WTC11 (cell line): ENCODE data around the gene MYRF. TPM values are rescaled to one million over a fixed set of nuclear protein-coding genes. Genes with fewer than 3 reads are reported as not detected.

Source experiments
- ATAC-seq: fragments of 200-7000 bp; cut with Tn5 transposase; 2 replicates; pipeline ENCODE4 v1.10.0; 2021; ENCODE audit warnings: mild to moderate bottlenecking, moderate library complexity
- CTCF ChIA-PET: fragments of 300-600 bp; sonication (Branson Sonifier 250); formaldehyde crosslinking; loops from one replicate; lab custom pipeline; 2021; ENCODE audit warnings: antibody characterized with exemption; lab: Charles Lee
- POLR2A ChIA-PET: fragments of 350-600 bp; sonication (Branson Sonifier 250); formaldehyde crosslinking; loops from one replicate; lab custom pipeline; 2021; ENCODE audit warnings: antibody characterized with exemption; lab: Charles Lee
- DNase-seq: peaks from one replicate; pipeline ENCODE4 v3.0.0; 2021; ENCODE audit warnings: low spot score
- H3K27ac Mint-ChIP-seq: 2 replicates; pipeline ENCODE4 v1.8.0; 2021; ENCODE audit warnings: mixed read lengths
- H3K27me3 Mint-ChIP-seq: 2 replicates; pipeline ENCODE4 v1.8.0; 2021; ENCODE audit warnings: low read depth, mild to moderate bottlenecking, moderate library complexity, mixed read lengths
- H3K36me3 Mint-ChIP-seq: 2 replicates; pipeline ENCODE4 v1.8.0; 2021; ENCODE audit warnings: mixed read lengths
- H3K4me1 Mint-ChIP-seq: 2 replicates; pipeline ENCODE4 v1.8.0; 2022; ENCODE audit warnings: mixed read lengths
- H3K4me3 Mint-ChIP-seq: 2 replicates; pipeline ENCODE4 v1.8.0; 2021; ENCODE audit warnings: mild to moderate bottlenecking, moderate library complexity, mixed read lengths
- H3K9me3 Mint-ChIP-seq: 2 replicates; pipeline ENCODE4 v1.8.0; 2021; ENCODE audit warnings: mixed read lengths
- CBFB ChIP-seq: sonication (generic); formaldehyde crosslinking; IDR thresholded peaks from 2 replicates; pipeline ENCODE4 v1.8.1; 2022; ENCODE audit warnings: mild to moderate bottlenecking, low read depth, missing genetic modification reagents
- E2F4 ChIP-seq: sonication (generic); formaldehyde crosslinking; IDR thresholded peaks from 2 replicates; pipeline ENCODE4 v1.8.1; 2022; ENCODE audit warnings: low read depth, mild to moderate bottlenecking, moderate library complexity, missing genetic modification reagents, borderline replicate concordance
- FOXK1 ChIP-seq: sonication (generic); formaldehyde crosslinking; IDR thresholded peaks from 2 replicates; pipeline ENCODE4 v1.8.0; 2022; ENCODE audit warnings: mild to moderate bottlenecking, moderate library complexity, missing genetic modification reagents
- GABPB1 ChIP-seq: sonication (generic); formaldehyde crosslinking; IDR thresholded peaks from 2 replicates; pipeline ENCODE4 v1.8.1; 2023; ENCODE audit warnings: mild to moderate bottlenecking, missing genetic modification reagents
- HMGXB4 ChIP-seq: sonication (generic); formaldehyde crosslinking; IDR thresholded peaks from 2 replicates; pipeline ENCODE4 v1.8.1; 2023; ENCODE audit warnings: mild to moderate bottlenecking, moderate library complexity, missing genetic modification reagents
- IRF1 ChIP-seq: sonication (generic); formaldehyde crosslinking; IDR thresholded peaks from 2 replicates; pipeline ENCODE4 v1.8.0; 2023; ENCODE audit warnings: missing genetic modification reagents
- PRDM15 ChIP-seq: sonication (generic); formaldehyde crosslinking; IDR thresholded peaks from 2 replicates; pipeline ENCODE4 v1.8.0; 2022; ENCODE audit warnings: missing genetic modification reagents
- SMAD4 ChIP-seq: sonication (generic); formaldehyde crosslinking; IDR thresholded peaks from 2 replicates; pipeline ENCODE4 v1.8.0; 2022; ENCODE audit warnings: mild to moderate bottlenecking, missing genetic modification reagents
- TP53 ChIP-seq: sonication (generic); formaldehyde crosslinking; IDR thresholded peaks from 2 replicates; pipeline ENCODE4 v1.8.1; 2023; ENCODE audit warnings: mild to moderate bottlenecking, missing genetic modification reagents
- ZBTB43 ChIP-seq: sonication (generic); formaldehyde crosslinking; IDR thresholded peaks from 2 replicates; pipeline ENCODE4 v1.8.1; 2023; ENCODE audit warnings: mild to moderate bottlenecking, missing genetic modification reagents
- ZNF232 ChIP-seq: sonication (generic); formaldehyde crosslinking; IDR thresholded peaks from 2 replicates; pipeline ENCODE4 v1.8.0; 2022; ENCODE audit warnings: mild to moderate bottlenecking, missing genetic modification reagents
- ZNF423 ChIP-seq: fragments of 250-450 bp; sonication (Bioruptor Pico); IDR thresholded peaks from 2 replicates; pipeline ENCODE4 v2.1.2; 2022; ENCODE audit warnings: mild to moderate bottlenecking, moderate library complexity
- total RNA-seq: library from RNA; stranded (reverse); gene quantifications from 3 replicates; pipeline ENCODE4 v1.2.3, GENCODE V29; 2021

The MYRF gene
- total RNA-seq, 1 experiment from 2014 or later, result 5.9 TPM

GRCh38 chr11:61756147-61756451 is 3.7 kb downstream of the MYRF start:
- peaks cover 20% of the 10 kb centered on the region for H3K4me1 Mint-ChIP-seq
- no peaks in the 10 kb centered on the region for H3K9me3 Mint-ChIP-seq
- POLR2A ChIA-PET, result interaction anchor here (0.5 kb wide), 1 partner anchor 79 kb away, joined by 3 read pairs; no protein-coding TSS in a partner anchor
- no peak overlapping the region for H3K4me3 Mint-ChIP-seq
- ATAC-seq, result no peak
- H3K36me3 Mint-ChIP-seq, result no peaks in the 10 kb centered on the region
- no peak overlapping the region for H3K27ac Mint-ChIP-seq
- TF ChIP-seq ZNF232, result no peak
- TF ChIP-seq PRDM15 (CRISPR knock-in tag), result no peak
- CTCF ChIA-PET, result interaction anchor here (0.5 to 4.6 kb wide), 6 partner anchors 9 to 32 kb away, joined by 3 to 33 read pairs (median 6); no protein-coding TSS in a partner anchor
- no peak for DNase-seq
- peaks cover 27% of the 10 kb centered on the region for H3K27me3 Mint-ChIP-seq

GRCh38 chr11:61756452-61757212 is 4.2 kb downstream of the MYRF start:
- TF ChIP-seq ZBTB43 (CRISPR knock-in tag) (no peak), E2F4 (no peak), CBFB (CRISPR knock-in tag) (no peak), IRF1 (CRISPR knock-in tag) (no peak), FOXK1 (CRISPR knock-in tag) (no peak), HMGXB4 (CRISPR knock-in tag) (no peak), SMAD4 (CRISPR knock-in tag) (no peak), TP53 (CRISPR knock-in tag) (no peak)
- POLR2A ChIA-PET, result interaction anchor here (0.5 kb wide), 1 partner anchor 79 kb away, joined by 3 read pairs; no protein-coding TSS in a partner anchor
- no peaks in the 10 kb centered on the region for H3K36me3 Mint-ChIP-seq
- no peaks in the 10 kb centered on the region for H3K9me3 Mint-ChIP-seq
- DNase-seq (no peak), ATAC-seq (no peak)
- CTCF ChIA-PET, result interaction anchor here (0.5 to 4.6 kb wide), 6 partner anchors 9 to 31 kb away, joined by 3 to 33 read pairs (median 4); no protein-coding TSS in a partner anchor
- H3K4me3 Mint-ChIP-seq, result no peak overlapping the region
- no peak overlapping the region for H3K27ac Mint-ChIP-seq
- H3K27me3 Mint-ChIP-seq, result peaks cover 24% of the 10 kb centered on the region
- peaks cover 22% of the 10 kb centered on the region for H3K4me1 Mint-ChIP-seq

GRCh38 chr11:61757213-61757862 is 4.9 kb downstream of the MYRF start:
- Mint-ChIP-seq H3K27me3 (peaks cover 20% of the 10 kb centered on the region), H3K4me3 (no peak overlapping the region), H3K27ac (no peak overlapping the region), H3K9me3 (no peaks in the 10 kb centered on the region), H3K4me1 (peaks cover 26% of the 10 kb centered on the region), H3K36me3 (no peaks in the 10 kb centered on the region)
- ChIA-PET POLR2A (no interaction called here), CTCF (interaction anchor here (1.7 to 4.6 kb wide), 3 partner anchors 10 to 31 kb away, joined by 4 to 33 read pairs (median 4); no protein-coding TSS in a partner anchor)
- DNase-seq (no peak), ATAC-seq (no peak)
- TF ChIP-seq GABPB1 (CRISPR knock-in tag), result peak; percentile 51; the same call in 1 of the 2 replicates
- TF ChIP-seq ZNF423 (CRISPR knock-in tag), result no peak
